ENCODE measurements around the gene ST8SIA6.

ST8SIA6 gene

GRCh38 chr10:17427666-17428350 lies 26.6 kb downstream of the ST8SIA6 start:
- no peak overlapping the region for H3K4me3 ChIP-seq (ENCODE audit: low read depth, low read length)
- TF ChIP-seq CTCF (IDR thresholded peaks at IDR 0.05; ENCODE audit: borderline replicate concordance, insufficient read depth, low read depth, low read length), result no peak

DNA sequence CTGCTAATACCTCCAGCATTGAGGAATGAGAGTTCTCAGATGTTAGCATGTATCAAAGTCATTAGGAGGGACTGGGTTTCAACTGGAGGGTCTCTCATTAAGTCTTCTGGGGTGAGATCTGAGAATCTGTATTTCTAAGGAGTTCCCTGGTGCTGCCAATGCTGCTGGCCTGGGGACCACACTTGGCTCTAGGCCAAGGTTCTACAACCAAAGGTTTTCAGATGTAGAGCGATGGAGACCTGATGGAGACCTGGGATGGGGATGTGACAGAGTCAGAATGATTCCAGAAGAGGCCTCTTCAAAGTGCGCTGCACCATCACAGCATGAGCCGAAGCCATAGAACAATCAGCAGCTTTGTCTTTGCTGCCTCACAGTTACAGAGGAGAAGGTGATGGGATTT lies 27.2 kb downstream of the ST8SIA6 start:
- no peak for TF ChIP-seq CTCF (IDR thresholded peaks at IDR 0.05; ENCODE audit: borderline replicate concordance, insufficient read depth, low read depth, low read length)

GRCh38 chr10:17426263-17426750 lies 28.1 kb downstream of the ST8SIA6 start:
- H3K4me3 ChIP-seq (ENCODE audit: low read depth, low read length), result no peak overlapping the region
- no peak for TF ChIP-seq CTCF (IDR thresholded peaks at IDR 0.05; ENCODE audit: borderline replicate concordance, insufficient read depth, low read depth, low read length)

More for the DNA sequence above, 27.2 kb downstream of the ST8SIA6 start:
- H3K4me3 ChIP-seq (ENCODE audit: low read depth, low read length), result no peak overlapping the region

- no peak overlapping the region for H3K4me3 ChIP-seq (ENCODE audit: low read depth, low read length)
- TF ChIP-seq CTCF (IDR thresholded peaks at IDR 0.05; ENCODE audit: borderline replicate concordance, insufficient read depth, low read depth, low read length), result no peak
Measured at GRCh38 chr10:17425584-17426262, 28.7 kb downstream of the ST8SIA6 start.

DNA sequence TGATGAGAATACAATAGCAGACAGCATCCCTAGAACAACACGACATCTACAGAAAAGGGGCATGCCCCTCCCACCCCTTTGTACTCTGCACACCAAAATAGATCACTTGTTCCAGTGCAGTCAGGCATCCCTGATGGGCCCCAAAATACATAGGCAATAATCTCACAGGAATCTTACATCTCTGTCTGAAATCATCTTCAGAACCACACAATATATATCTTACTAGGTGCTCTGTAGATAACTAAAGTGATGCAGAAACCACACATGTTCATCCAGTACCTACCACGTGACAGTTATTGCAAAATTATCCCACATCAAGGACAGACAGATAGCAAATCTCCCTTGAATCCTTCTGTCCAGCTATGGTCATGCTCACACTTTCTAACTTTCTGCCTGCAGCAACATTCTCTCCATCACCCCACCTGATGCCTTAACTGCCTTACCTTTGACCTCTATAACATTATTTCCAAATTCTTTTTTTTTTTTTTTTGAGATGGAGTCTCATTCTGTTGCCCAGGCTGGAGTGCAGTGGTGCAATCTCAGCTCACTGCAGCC lies 30.7 kb downstream of the ST8SIA6 start:
- no peak overlapping the region for H3K4me3 ChIP-seq (ENCODE audit: low read depth, low read length)
- TF ChIP-seq CTCF (IDR thresholded peaks at IDR 0.05; ENCODE audit: borderline replicate concordance, insufficient read depth, low read depth, low read length), result no peak

DNA sequence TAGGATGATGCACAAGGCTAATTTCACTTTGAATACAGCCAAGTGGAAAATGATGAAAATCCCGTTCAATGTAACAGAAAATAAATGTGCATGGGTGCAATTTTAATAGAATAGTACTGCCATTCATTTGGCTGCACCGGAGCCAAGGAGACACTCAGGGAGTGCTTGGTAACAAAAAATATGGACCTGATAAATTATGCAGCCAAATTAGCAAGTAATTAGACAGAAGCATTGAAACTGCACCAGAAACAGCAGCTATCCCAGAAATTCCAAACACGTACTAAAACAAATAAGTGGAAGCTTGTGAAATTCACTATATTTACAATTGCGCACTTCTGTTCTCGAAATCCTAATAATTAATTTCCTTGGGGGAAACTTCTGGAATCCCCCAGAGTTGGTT lies 31.5 kb downstream of the ST8SIA6 start:
- no peak for TF ChIP-seq CTCF (IDR thresholded peaks at IDR 0.05; ENCODE audit: borderline replicate concordance, insufficient read depth, low read depth, low read length)
- H3K4me3 ChIP-seq (ENCODE audit: low read depth, low read length), result no peak overlapping the region

Measured in GM12875 (cell line).